Activated naive CD4-positive, alpha-beta T cell treated with anti-CD3 and anti-CD28 coated beads, Interleukin-2, amount 10 ng/mL, durations not matched to agents 7 days and 5 days (primary cell): ENCODE results near the gene KIR2DL3.

ENCODE experiments used
- CTCF ChIA-PET: fragments of 350-600 bp; sonication (Branson Sonifier 250); formaldehyde crosslinking; loops from one replicate; lab custom pipeline; 2021; ENCODE audit warnings: antibody characterized with exemption; lab: Charles Lee
- DNase-seq: peaks from one replicate; pipeline ENCODE4 v3.0.0-alpha.2; 2020
- H3K27ac Mint-ChIP-seq: one replicate; pipeline ENCODE4 v1.8.0; 2021; ENCODE audit warnings: mild to moderate bottlenecking, moderate library complexity, mixed read lengths
- H3K27me3 Mint-ChIP-seq: one replicate; pipeline ENCODE4 v1.8.0; 2021; ENCODE audit warnings: mild to moderate bottlenecking, mixed read lengths
- H3K36me3 Mint-ChIP-seq: one replicate; pipeline ENCODE4 v1.8.0; 2021; ENCODE audit warnings: mixed read lengths
- H3K4me1 Mint-ChIP-seq: one replicate; pipeline ENCODE4 v1.8.0; 2021; ENCODE audit warnings: mixed read lengths
- H3K4me3 Mint-ChIP-seq: one replicate; pipeline ENCODE4 v1.8.0; 2021; ENCODE audit warnings: mild to moderate bottlenecking, moderate library complexity, mixed read lengths
- H3K9me3 Mint-ChIP-seq: one replicate; pipeline ENCODE4 v1.8.0; 2021; ENCODE audit warnings: mixed read lengths

KIR2DL3 gene

DNA sequence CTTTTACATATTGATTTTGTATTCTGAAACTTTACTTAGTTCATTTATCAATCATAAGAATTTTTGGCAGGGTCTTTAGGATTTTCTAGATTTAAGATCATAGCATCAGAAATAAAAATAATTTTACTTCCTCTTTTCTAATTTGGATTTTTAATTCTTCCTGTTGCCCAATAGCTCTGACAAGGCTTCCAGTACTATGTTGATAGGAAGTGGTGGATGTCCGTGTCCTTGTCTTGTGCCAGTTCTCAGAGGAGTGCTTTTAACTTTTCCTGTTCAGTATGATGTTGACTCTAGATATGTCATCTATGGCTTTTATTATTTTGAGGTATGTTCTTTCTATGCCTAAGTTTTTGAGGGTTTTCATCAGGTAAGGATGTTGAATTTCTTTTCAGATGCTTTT is 57.4 kb downstream of the KIR2DL3 start:
- DNase-seq = no peak
- H3K4me3 Mint-ChIP-seq = no peak overlapping the region
- H3K27ac Mint-ChIP-seq = no peak overlapping the region
- H3K36me3 Mint-ChIP-seq = no peaks in the 10 kb centered on the region
- CTCF ChIA-PET = no interaction called here
- H3K4me1 Mint-ChIP-seq = peaks cover 10% of the 10 kb centered on the region
- peaks cover 21% of the 10 kb centered on the region for H3K27me3 Mint-ChIP-seq
- no peaks in the 10 kb centered on the region for H3K9me3 Mint-ChIP-seq
